Tibial nerve (tissue), 4 donors: ENCODE data around the gene AKT1. TPM values are rescaled to one million over a fixed set of nuclear protein-coding genes. Genes with fewer than 3 reads are reported as not detected.

Source experiments
- DNase-seq, 2 donors: peaks; one replicate each; pipeline ENCODE4 v3.0.0-alpha.2; 2019; ENCODE audit warnings: low spot score in 2 of 2
- H3K27ac ChIP-seq, 4 donors: fragments of 200-600 bp; sonication (generic) in 3 of 4; one replicate each; pipeline ENCODE4 v1.5.1; 2017 to 2019; ENCODE audit warnings: mild to moderate bottlenecking in 1 of 4
- H3K27me3 ChIP-seq, 2 donors: fragments of 200-600 bp; sonication (generic) in 1 of 2; one replicate each; pipeline versions ENCODE4 v1.5.1 to v1.6.0; 2017 to 2019
- H3K36me3 ChIP-seq, 3 donors: fragments of 200-600 bp; sonication (generic); one replicate each; pipeline ENCODE4 v1.5.1; 2018 to 2019
- H3K4me1 ChIP-seq, 4 donors: fragments of 200-600 bp; sonication (generic) in 3 of 4; one replicate each; pipeline ENCODE4 v1.5.1; 2017 to 2019
- H3K4me3 ChIP-seq, 4 donors: fragments of 200-600 bp; sonication (generic) in 3 of 4; one replicate each; pipeline ENCODE4 v1.5.1; 2017 to 2019; ENCODE audit warnings: mild to moderate bottlenecking in 1 of 4, moderate library complexity in 1 of 4
- H3K9me3 ChIP-seq, 4 donors: fragments of 200-600 bp; sonication (generic) in 3 of 4; one replicate each; pipeline ENCODE4 v1.5.1; 2017 to 2019
- CTCF ChIP-seq, 5 experiments: fragments of 200-600 bp in 3 of 5; fragments of 450-650 bp in 2 of 5; sonication (generic) in 3 of 5; IDR thresholded peaks; one replicate each; pipeline ENCODE4 v1.5.1; 2016 to 2019; ENCODE audit warnings: antibody characterized with exemption in 5 of 5, mild to moderate bottlenecking in 3 of 5, moderate library complexity in 2 of 5
- EP300 ChIP-seq, 2 donors: sonication (generic); formaldehyde crosslinking; IDR thresholded peaks; one replicate each; pipeline ENCODE4 v1.6.1; 2017; ENCODE audit warnings: antibody characterized with exemption in 2 of 2, mild to moderate bottlenecking in 1 of 2
- POLR2A ChIP-seq, 2 donors: fragments of 450-650 bp; IDR thresholded peaks; one replicate each; pipeline ENCODE4 v1.6.1; 2017; ENCODE audit warnings: antibody characterized with exemption in 2 of 2, mild to moderate bottlenecking in 2 of 2, moderate library complexity in 2 of 2
- WGBS, 2 donors: methylation state at CpG; one replicate each; pipeline ENCODE4 v1.1.5; 2018; 5-methylcytosine and 5-hydroxymethylcytosine counted together
- total RNA-seq, 4 donors: library from RNA; depleted of rRNA; stranded (reverse); fragments of >200 nt; gene quantifications; one replicate each; pipeline ENCODE4 v1.1.0, GENCODE V29; 2016

The AKT1 gene
- total RNA-seq: 100 to 1,000 TPM; 130 to 199 (median 144) TPM

GRCh38 chr14:104794993-104795780 is at the start of gene AKT1:
AKT1 (minus strand) TSS chr14:104795748; CDS start chr14:104792643, 3,105 bp downstream.
- peaks cover 0 to 84% (median 43%) of the 10 kb centered on the region in 4 donors for H3K4me1 ChIP-seq
- no peaks in the 10 kb centered on the region for H3K9me3 ChIP-seq
- peaks cover 0 to 23% (median 7%) of the 10 kb centered on the region in 3 donors for H3K36me3 ChIP-seq
- no peak for DNase-seq
- TF ChIP-seq EP300 (IDR thresholded peaks at IDR 0.05) (no peak), CTCF (IDR thresholded peaks at IDR 0.05) (no peak), POLR2A (IDR thresholded peaks at IDR 0.05) (no peak)
- no peaks in the 10 kb centered on the region for H3K27me3 ChIP-seq
- H3K4me3 ChIP-seq: peak within 1 kb of the TSS; percentile 50 to 84 (median 54)
- WGBS, 2 donors: 0 to 2% methylated on average over 25 to 32 of the region's 124 CpGs
- H3K27ac ChIP-seq: peak within 1 kb of the TSS; percentile 49 to 99 (median 90)

GRCh38 chr14:104845033-104845666 is 49.6 kb upstream of the AKT1 start:
- no peaks in the 10 kb centered on the region for H3K36me3 ChIP-seq
- TF ChIP-seq CTCF (IDR thresholded peaks at IDR 0.05): no peak
- no peak for TF ChIP-seq EP300 (IDR thresholded peaks at IDR 0.05)
- no peak for TF ChIP-seq POLR2A (IDR thresholded peaks at IDR 0.05)
- H3K27ac ChIP-seq: no peak overlapping the region
- peaks cover 0 to 17% (median 7%) of the 10 kb centered on the region in 4 donors for H3K4me1 ChIP-seq
- H3K4me3 ChIP-seq: no peak overlapping the region
- peaks cover 0 to 67% of the 10 kb centered on the region in 2 donors for H3K27me3 ChIP-seq
- no peak for DNase-seq
- WGBS, 2 donors: 84 to 96% methylated on average over 4 of the region's 4 CpGs
- no peaks in the 10 kb centered on the region for H3K9me3 ChIP-seq

GRCh38 chr14:104844306-104845032 is 48.9 kb upstream of the AKT1 start:
- DNase-seq: no peak
- no peak overlapping the region for H3K27ac ChIP-seq
- no peaks in the 10 kb centered on the region for H3K9me3 ChIP-seq
- TF ChIP-seq CTCF (IDR thresholded peaks at IDR 0.05) (no peak), POLR2A (IDR thresholded peaks at IDR 0.05) (no peak), EP300 (IDR thresholded peaks at IDR 0.05) (no peak)
- 13% methylated on average over 19 to 22 of the region's 27 CpGs for WGBS, 2 donors
- H3K27me3 ChIP-seq: peaks cover 0 to 64% of the 10 kb centered on the region in 2 donors
- peaks cover 0 to 17% (median 7%) of the 10 kb centered on the region in 4 donors for H3K4me1 ChIP-seq
- H3K4me3 ChIP-seq: peak overlapping the region in 2 of 4 donors; percentile 13 to 42
- no peaks in the 10 kb centered on the region for H3K36me3 ChIP-seq

GRCh38 chr14:104843442-104844305 is 48.1 kb upstream of the AKT1 start:
- Histone ChIP-seq H3K9me3 (no peaks in the 10 kb centered on the region), H3K27me3 (peaks cover 0 to 64% of the 10 kb centered on the region in 2 donors), H3K27ac (no peak overlapping the region), H3K4me3 (peak overlapping the region in 2 of 4 donors; percentile 13 to 42), H3K4me1 (peaks cover 0 to 17% (median 7%) of the 10 kb centered on the region in 4 donors), H3K36me3 (no peaks in the 10 kb centered on the region)
- 1% methylated on average over 47 to 52 of the region's 69 CpGs for WGBS, 2 donors
- TF ChIP-seq EP300 (IDR thresholded peaks at IDR 0.05): no peak
- TF ChIP-seq CTCF (IDR thresholded peaks at IDR 0.05): no peak
- TF ChIP-seq POLR2A (IDR thresholded peaks at IDR 0.05): no peak
- DNase-seq: no peak
